Chondrocyte (in vitro differentiated cells): ENCODE measurements around the gene PTMS. TPM values are rescaled to one million over a fixed set of nuclear protein-coding genes. Genes with fewer than 3 reads are reported as not detected.

Experiments
- DNase-seq: peaks from one replicate; pipeline ENCODE4 v3.0.0; 2021; ENCODE audit warnings: mixed read lengths, low spot score
- H3K27ac Mint-ChIP-seq: one replicate; pipeline ENCODE4 v1.8.0; 2021; ENCODE audit warnings: mild to moderate bottlenecking, moderate library complexity, mixed read lengths; ENCODE audit not compliant: unreplicated experiment
- H3K27me3 Mint-ChIP-seq: 2 replicates; pipeline ENCODE4 v1.8.0; 2021; ENCODE audit warnings: low read depth, mixed read lengths
- H3K36me3 Mint-ChIP-seq: 2 replicates; pipeline ENCODE4 v1.8.0; 2021; ENCODE audit warnings: low read depth, mixed read lengths
- H3K4me1 Mint-ChIP-seq: 2 replicates; pipeline ENCODE4 v1.8.0; 2021; ENCODE audit warnings: low read depth, mild to moderate bottlenecking, mixed read lengths
- H3K4me3 Mint-ChIP-seq: one replicate; pipeline ENCODE4 v1.8.0; 2021; ENCODE audit warnings: mild to moderate bottlenecking, moderate library complexity, mixed read lengths; ENCODE audit not compliant: unreplicated experiment
- H3K9me3 Mint-ChIP-seq: 2 replicates; pipeline ENCODE4 v1.8.0; 2021; ENCODE audit warnings: low read depth, mixed read lengths
- CTCF ChIP-seq: fragments of 200-600 bp; sonication (generic); IDR thresholded peaks from 2 replicates; pipeline ENCODE4 v1.5.0; 2021; ENCODE audit warnings: antibody characterized with exemption, mild to moderate bottlenecking, moderate library complexity
- total RNA-seq: library from RNA; stranded (reverse); gene quantifications from 3 replicates; pipeline ENCODE4 v1.2.1, GENCODE V29; 2021

The PTMS gene
- total RNA-seq, 1 donor from 2014 or later: 463 TPM

DNA sequence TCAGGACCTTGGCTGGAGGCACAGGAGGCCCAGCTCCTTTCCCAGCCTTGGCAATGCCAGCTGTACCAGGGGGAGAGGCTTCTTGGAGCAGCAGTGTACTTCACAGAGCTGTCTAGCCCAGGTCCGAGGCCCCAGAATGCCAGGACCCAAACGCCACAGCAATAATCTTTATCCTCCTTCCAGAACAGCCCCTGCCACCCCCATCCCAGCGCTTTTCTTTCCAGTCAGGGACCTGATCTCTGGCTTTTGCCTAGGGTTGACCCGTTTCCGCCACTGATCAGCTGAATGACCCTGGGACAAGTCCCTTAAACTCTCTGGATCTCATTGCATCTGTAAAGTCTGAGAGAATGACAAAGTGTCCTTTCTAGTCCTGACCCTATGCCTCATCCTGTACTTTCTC is 11.2 kb downstream of the PTMS start:
- no peaks in the 10 kb centered on the region for H3K9me3 Mint-ChIP-seq
- DNase-seq: no peak
- H3K27ac Mint-ChIP-seq: no peak overlapping the region
- H3K36me3 Mint-ChIP-seq: peaks cover 7% of the 10 kb centered on the region
- H3K27me3 Mint-ChIP-seq: no peaks in the 10 kb centered on the region
- peaks cover 13% of the 10 kb centered on the region for H3K4me1 Mint-ChIP-seq
- H3K4me3 Mint-ChIP-seq: no peak overlapping the region
- no peak for TF ChIP-seq CTCF

DNA sequence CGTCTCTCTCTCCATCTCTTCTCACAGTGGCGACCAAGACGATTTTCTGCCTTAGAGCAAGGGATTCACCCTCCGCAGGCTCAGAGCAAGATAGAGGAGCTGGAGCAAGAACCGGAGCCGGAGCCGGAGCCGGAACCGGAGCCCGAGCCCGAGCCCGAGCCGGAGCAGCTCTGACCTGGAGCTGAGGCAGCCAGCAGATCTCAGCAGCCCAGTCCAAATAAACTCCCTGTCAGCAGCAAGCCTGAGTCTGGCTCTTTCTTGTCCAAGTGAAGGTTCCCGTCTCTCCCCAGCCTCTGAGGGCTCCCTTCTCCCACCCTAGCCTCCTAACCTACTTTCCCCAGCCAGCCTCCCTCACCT is 12.0 kb downstream of the PTMS start:
- Mint-ChIP-seq H3K27ac (peak overlapping the region; percentile 84), H3K4me1 (peaks cover 13% of the 10 kb centered on the region), H3K27me3 (no peaks in the 10 kb centered on the region), H3K9me3 (no peaks in the 10 kb centered on the region), H3K4me3 (peak overlapping the region; percentile 76), H3K36me3 (peaks cover 7% of the 10 kb centered on the region)
- no peak for TF ChIP-seq CTCF
- no peak for DNase-seq

- no peak for DNase-seq
These were observed 12.7 kb downstream of the PTMS start for GRCh38 chr12:6778574-6779550.

DNA sequence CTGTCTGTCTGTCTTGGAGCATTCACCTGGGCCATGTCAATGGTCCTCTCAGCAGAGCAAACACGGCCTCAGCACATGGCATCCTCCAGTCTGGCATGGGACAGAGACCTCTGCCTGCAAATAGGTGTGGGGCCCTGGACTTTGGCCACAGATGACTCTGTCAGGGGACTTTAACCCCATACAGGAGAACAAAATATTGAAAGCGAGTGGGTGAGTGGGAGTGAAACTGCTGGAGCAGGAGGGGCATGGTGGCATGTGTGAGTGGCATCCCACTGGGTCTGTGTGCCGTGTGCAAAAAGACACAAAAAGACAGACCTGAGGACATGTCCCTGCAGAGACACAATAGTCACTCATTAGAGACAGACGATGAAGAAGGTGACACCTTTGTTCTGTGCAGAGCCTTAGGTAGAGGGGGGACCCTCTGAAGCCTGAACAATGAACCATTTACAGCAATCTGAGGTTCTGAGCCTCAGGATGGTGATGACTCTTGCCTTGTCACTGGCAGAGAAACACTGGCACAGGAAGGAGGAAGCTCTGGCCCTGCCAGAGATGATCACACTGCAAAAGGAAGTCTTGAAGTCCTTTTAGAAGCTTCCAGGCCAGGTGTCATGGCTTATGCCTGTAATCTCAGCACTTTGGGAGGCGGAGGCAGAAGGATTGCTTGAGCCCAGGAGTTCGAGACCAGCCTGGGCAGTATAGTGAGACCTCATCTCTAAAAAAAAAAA is 13.7 kb downstream of the PTMS start:
- Mint-ChIP-seq H3K9me3 (no peaks in the 10 kb centered on the region), H3K27me3 (no peaks in the 10 kb centered on the region), H3K27ac (no peak overlapping the region), H3K4me3 (no peak overlapping the region), H3K36me3 (peaks cover 5% of the 10 kb centered on the region), H3K4me1 (peaks cover 15% of the 10 kb centered on the region)
- DNase-seq: no peak
- no peak for TF ChIP-seq CTCF

More at GRCh38 chr12:6778574-6779550, 12.7 kb downstream of the PTMS start:
- Mint-ChIP-seq H3K27ac (peak overlapping the region; percentile 84), H3K4me1 (peaks cover 15% of the 10 kb centered on the region), H3K9me3 (no peaks in the 10 kb centered on the region), H3K36me3 (peaks cover 7% of the 10 kb centered on the region), H3K27me3 (no peaks in the 10 kb centered on the region), H3K4me3 (peak overlapping the region; percentile 76)
- peak; percentile 98 for TF ChIP-seq CTCF

- DNase-seq: no peak
- TF ChIP-seq CTCF: no peak
- no peaks in the 10 kb centered on the region for H3K9me3 Mint-ChIP-seq
- no peak overlapping the region for H3K27ac Mint-ChIP-seq
- no peaks in the 10 kb centered on the region for H3K27me3 Mint-ChIP-seq
- peaks cover 15% of the 10 kb centered on the region for H3K4me1 Mint-ChIP-seq
- peaks cover 1% of the 10 kb centered on the region for H3K36me3 Mint-ChIP-seq
- no peak overlapping the region for H3K4me3 Mint-ChIP-seq
These were observed 14.4 kb downstream of the PTMS start for GRCh38 chr12:6780573-6780972.
